ENCODE data around the gene NUDT16.
A peak's percentile ranks its signal among the peaks of the same experiment; 100 is the strongest.

The NUDT16 gene

GRCh38 chr3:131356006-131356595 lies 25.5 kb upstream of the NUDT16 start:
- Histone ChIP-seq H3K27ac (ENCODE audit: extremely low read depth, low read depth, low read length) (no peak overlapping the region), H3K9me3 (ENCODE audit: control insufficient read depth, insufficient read depth, low read depth, low read length) (no peaks in the 10 kb centered on the region), H3K4me3 (ENCODE audit: low read depth, low read length) (no peak overlapping the region), H3K36me3 (ENCODE audit: control insufficient read depth in 2 of 2, insufficient read depth in 1 of 2, low read length in 2 of 2) (no peaks in the 10 kb centered on the region), H3K4me1 (ENCODE audit: control insufficient read depth, insufficient read depth, low read length) (peaks cover 3% of the 10 kb centered on the region)
- POLR2A ChIA-PET = no interaction called here
- CTCF ChIA-PET = interaction anchor here (0.6 kb wide), 1 partner anchor 60 kb away, joined by 3 read pairs; no protein-coding TSS in a partner anchor
- TF ChIP-seq INSM2 (tag by site-specific recombination; IDR thresholded peaks at IDR 0.05) (no peak), TRIM28 (IDR thresholded peaks at IDR 0.05; ENCODE audit: borderline replicate concordance, low read length) (no peak), ZNF114 (tag by site-specific recombination; IDR thresholded peaks at IDR 0.05) (no peak), ZNF48 (tag by site-specific recombination; IDR thresholded peaks at IDR 0.05) (no peak), ZNF521 (tag by site-specific recombination; IDR thresholded peaks at IDR 0.05) (no peak)

GRCh38 chr3:131357275-131357674 lies 24.3 kb upstream of the NUDT16 start:
- Histone ChIP-seq H3K36me3 (ENCODE audit: control insufficient read depth in 2 of 2, insufficient read depth in 1 of 2, low read length in 2 of 2) (no peaks in the 10 kb centered on the region), H3K4me1 (ENCODE audit: control insufficient read depth, insufficient read depth, low read length) (peaks cover 3% of the 10 kb centered on the region), H3K27ac (ENCODE audit: extremely low read depth, low read depth, low read length) (no peak overlapping the region), H3K9me3 (ENCODE audit: control insufficient read depth, insufficient read depth, low read depth, low read length) (no peaks in the 10 kb centered on the region), H3K4me3 (ENCODE audit: low read depth, low read length) (no peak overlapping the region)
- CTCF ChIA-PET = no interaction called here
- POLR2A ChIA-PET = no interaction called here
- no peak for TF ChIP-seq SALL2 (tag by site-specific recombination; IDR thresholded peaks at IDR 0.05; ENCODE audit: borderline replicate concordance)
- TF ChIP-seq ZNF16 (tag by site-specific recombination; IDR thresholded peaks at IDR 0.05; ENCODE audit: low read depth) = no peak
- TF ChIP-seq ZNF548 (tag by site-specific recombination; IDR thresholded peaks at IDR 0.05) = no peak
- no peak for TF ChIP-seq ZNF221 (tag by site-specific recombination; IDR thresholded peaks at IDR 0.05; ENCODE audit: borderline replicate concordance)
- peak; percentile 44; the same call in 1 of the 2 replicates for TF ChIP-seq ZNF623 (tag by site-specific recombination; IDR thresholded peaks at IDR 0.05)
- TF ChIP-seq ZNF518A (tag by site-specific recombination; conservative IDR thresholded peaks at IDR 0.05; ENCODE audit: low read depth) = peak; percentile 71
- TF ChIP-seq ZNF280D (tag by site-specific recombination; IDR thresholded peaks at IDR 0.05) = no peak
- TF ChIP-seq ZNF214 (tag by site-specific recombination; IDR thresholded peaks at IDR 0.05; ENCODE audit: borderline replicate concordance) = no peak
- TF ChIP-seq TSHZ1 (tag by site-specific recombination; IDR thresholded peaks at IDR 0.05; ENCODE audit: borderline replicate concordance) = no peak
- TF ChIP-seq ZNF433 (tag by site-specific recombination; IDR thresholded peaks at IDR 0.05; ENCODE audit: low read depth) = peak; percentile 56
- TF ChIP-seq ZSCAN5A (tag by site-specific recombination; IDR thresholded peaks at IDR 0.05) = no peak
- TF ChIP-seq SP7 (tag by site-specific recombination; IDR thresholded peaks at IDR 0.05) = no peak
- peak; percentile 30 for TF ChIP-seq ZNF510 (tag by site-specific recombination; IDR thresholded peaks at IDR 0.05; ENCODE audit: insufficient replicate concordance)
